HepG2 (cell line): Measurements from ENCODE around the gene COG5. TPM values are rescaled to one million over a fixed set of nuclear protein-coding genes. Genes with fewer than 3 reads are reported as not detected.
A peak's percentile ranks its signal among the peaks of the same experiment; 100 is the strongest.

Experiments used
- ATAC-seq: fragments of 200-7000 bp; cut with Tn5 transposase; 3 replicates; pipeline ENCODE4 v1.9.1; 2020; ENCODE audit warnings: mild to moderate bottlenecking, moderate library complexity
- BruUV-seq: library from RNA; stranded (reverse); fragments of 400-500 nt; replicated peaks from 2 replicates; lab custom pipeline; 2021; lab: Mats Ljungman, UMichigan
- CTCF ChIA-PET: fragments of 300-600 bp; formaldehyde crosslinking; extraction: SDS; loops from one replicate; lab custom pipeline; 2021; ENCODE audit warnings: low total read pairs, inconsistent platforms, low intra/inter-chr PET ratio; lab: Yijun Ruan, JAX
- POLR2A ChIA-PET: fragments of 350-600 bp; sonication (Branson Sonifier 250); formaldehyde crosslinking; loops from one replicate; lab custom pipeline; 2020; ENCODE audit warnings: antibody characterized with exemption, inconsistent platforms; lab: Yijun Ruan, JAX
- DNase-seq: peaks from one replicate; pipeline ENCODE4 v3.0.0-alpha.2; 2015; ENCODE audit warnings: low spot score
- FAIRE-seq: peaks from 3 replicates; lab custom pipeline; 2011; peaks lifted over from hg19 to GRCh38; lab: Jason Lieb, UNC
- H2AFZ ChIP-seq: one replicate; pipeline ENCODE4 v1.6.1; 2011; ENCODE audit warnings: low read length, inconsistent platforms
- H3K27ac ChIP-seq: fragments of 300-600 bp; 3 replicates; pipeline ENCODE4 v1.8.0; 2011; ENCODE audit warnings: mixed run types, mild to moderate bottlenecking, mixed read lengths, low read length, inconsistent platforms; ENCODE audit not compliant: insufficient read depth; ENCODE audit errors: extremely low read length
- H3K27me3 ChIP-seq, 2 experiments: fragments of 200-600 bp in 1 of 2; 2 replicates in 1 of 2; 3 replicates in 1 of 2; pipeline versions ENCODE4 v1.6.0 to v1.8.0; 2011; ENCODE audit warnings: low read length in 2 of 2, mild to moderate bottlenecking in 2 of 2, moderate library complexity in 2 of 2, inconsistent platforms in 1 of 2; ENCODE audit not compliant: insufficient read depth in 2 of 2, control insufficient read depth in 1 of 2
- H3K36me3 ChIP-seq, 2 experiments: fragments of 200-600 bp in 1 of 2; replicated peaks in 1 of 2; 2 replicates in 1 of 2; 3 replicates in 1 of 2; pipeline versions ENCODE4 v1.5.1 to v1.8.0; 2011; ENCODE audit warnings: low read length in 2 of 2, inconsistent platforms in 1 of 2; ENCODE audit not compliant: insufficient read depth in 2 of 2, control insufficient read depth in 1 of 2
- H3K4me1 ChIP-seq: 2 replicates; pipeline ENCODE4 v1.5.1; 2012; ENCODE audit warnings: low read length, inconsistent platforms; ENCODE audit not compliant: insufficient read depth
- H3K4me2 ChIP-seq: 2 replicates; pipeline ENCODE4 v1.6.0; 2011; ENCODE audit warnings: low read depth, low read length, inconsistent platforms
- H3K4me3 ChIP-seq, 3 experiments: fragments of 200-600 bp in 1 of 3; sonication (generic), shearing (Covaris generic) in 1 of 3; replicated peaks in 1 of 3; 2 replicates each; pipeline ENCODE4 v1.5.1; 2011 to 2016; ENCODE audit warnings: low read length in 3 of 3, inconsistent platforms in 2 of 3, low read depth in 2 of 3, mild to moderate bottlenecking in 2 of 3, control low read depth in 1 of 3, mixed read lengths in 1 of 3; ENCODE audit not compliant: insufficient read depth in 1 of 3
- H3K79me2 ChIP-seq: one replicate; pipeline ENCODE4 v1.6.1; 2011; ENCODE audit warnings: low read length, inconsistent platforms; ENCODE audit not compliant: insufficient read depth
- H3K9ac ChIP-seq: 2 replicates; pipeline ENCODE4 v1.6.0; 2011; ENCODE audit warnings: mild to moderate bottlenecking, low read depth, low read length, inconsistent platforms; ENCODE audit not compliant: insufficient read depth
- H3K9me3 ChIP-seq: 2 replicates; pipeline ENCODE4 v1.5.1; 2012; ENCODE audit warnings: mild to moderate bottlenecking, low read length
- H4K20me1 ChIP-seq: 2 replicates; pipeline ENCODE4 v1.6.0; 2011; ENCODE audit warnings: inconsistent platforms, mild to moderate bottlenecking, low read length, moderate library complexity; ENCODE audit not compliant: insufficient read depth
- CENPT ChIP-seq: sonication (generic); formaldehyde crosslinking; IDR thresholded peaks from 2 replicates; pipeline ENCODE4 v1.8.0; 2022; ENCODE audit warnings: low read depth, mild to moderate bottlenecking, moderate library complexity, missing genetic modification reagents
- DPF2 ChIP-seq: sonication (generic); formaldehyde crosslinking; IDR thresholded peaks from 2 replicates; pipeline ENCODE4 v1.4.0; 2020; ENCODE audit warnings: mild to moderate bottlenecking, low read depth, missing genetic modification reagents, borderline replicate concordance
- EHMT2 ChIP-seq: fragments of 200-600 bp; sonication (generic); IDR thresholded peaks from 2 replicates; pipeline ENCODE4 v1.7.0; 2017; ENCODE audit warnings: antibody characterized with exemption, low read depth, low read length, borderline replicate concordance
- MED13 ChIP-seq: sonication (generic); formaldehyde crosslinking; IDR thresholded peaks from 2 replicates; pipeline ENCODE4 v1.5.0; 2020; ENCODE audit warnings: missing genetic modification reagents
- PHF21A ChIP-seq: sonication (generic); formaldehyde crosslinking; IDR thresholded peaks from 2 replicates; pipeline ENCODE4 v1.5.0; 2020; ENCODE audit warnings: mild to moderate bottlenecking, missing genetic modification reagents
- PPARG ChIP-seq: conservative IDR thresholded peaks from 2 replicates; pipeline ENCODE4 v1.6.1; 2016; ENCODE audit warnings: missing biosample characterization, missing genetic modification reagents
- ZNF260 ChIP-seq: sonication (generic); formaldehyde crosslinking; IDR thresholded peaks from 2 replicates; pipeline ENCODE4 v1.4.0; 2020; ENCODE audit warnings: missing genetic modification reagents, low read depth, mild to moderate bottlenecking, borderline replicate concordance
- in situ Hi-C: cut with HindIII; loops from 2 replicates; pipeline ENCODE4 v1.10.0; 2017; ENCODE audit warnings: low pct_unique_long_range_greater_than_20kb; ENCODE audit not compliant: extremely low pct_ligation_motif_present
- intact Hi-C: fragments of 100-400 bp; cut with micrococcal nuclease; formaldehyde crosslinking; loops from one replicate; pipeline ENCODE4 v1.10.0; 2022; ENCODE audit not compliant: unreplicated experiment
- polyA plus RNA-seq, 8 experiments: library from polyadenylated mRNA; depleted of rRNA in 3 of 8; stranded (reverse) in 7 of 8; unstranded in 1 of 8; fragments of >200 nt; fragmentation: Illumina TruSeq in 4 of 8; extraction: Trizol in 4 of 8; gene quantifications; 2 replicates each; pipeline versions ENCODE4 v1.2.1 to v1.2.3, GENCODE V29; 2011 to 2016; ENCODE audit warnings: low read depth in 4 of 8, missing spikeins in 1 of 8, mixed read lengths in 1 of 8; ENCODE audit not compliant: insufficient read depth in 1 of 8
- total RNA-seq, 5 experiments: library from RNA; depleted of rRNA; stranded (reverse); fragments of >200 nt; fragmentation: Illumina TruSeq; extraction: Trizol; gene quantifications; 2 replicates each; pipeline ENCODE4 v1.2.3, GENCODE V29; 2016; ENCODE audit warnings: low read depth in 1 of 5
- TF ChIP-seq, protein P1 (sequence below), 2 experiments: sonication (generic) in 1 of 2; formaldehyde crosslinking in 1 of 2; IDR thresholded peaks; 2 replicates each; pipeline versions ENCODE4 v1.4.0 to v1.6.1; 2016 to 2020; ENCODE audit warnings: borderline replicate concordance in 1 of 2, low read depth in 1 of 2, mild to moderate bottlenecking in 1 of 2, missing genetic modification reagents in 1 of 2

COG5 gene
- total and polyA plus RNA-seq, 2 of the 13 experiments (the other 11 are each of a cell fraction or from before 2014, with no cell fraction given) = 20.4 to 31.3 TPM

GRCh38 chr7:107408349-107408748 lies 155.4 kb downstream of the COG5 start:
- DNase-seq (no peak), FAIRE-seq (no peak)
- H3K79me2 ChIP-seq = no peaks in the 10 kb centered on the region
- ChIA-PET CTCF (no interaction called here), POLR2A (no interaction called here)
- no peaks in the 10 kb centered on the region for H4K20me1 ChIP-seq
- H3K9me3 ChIP-seq = no peaks in the 10 kb centered on the region
- no peak overlapping the region for H3K4me2 ChIP-seq
- H3K4me3 ChIP-seq = no peak overlapping the region
- no peak for TF ChIP-seq PHF21A (CRISPR knock-in tag)
- no peak for TF ChIP-seq CENPT
- no peak for TF ChIP-seq PPARG
- TF ChIP-seq, protein P1, sequence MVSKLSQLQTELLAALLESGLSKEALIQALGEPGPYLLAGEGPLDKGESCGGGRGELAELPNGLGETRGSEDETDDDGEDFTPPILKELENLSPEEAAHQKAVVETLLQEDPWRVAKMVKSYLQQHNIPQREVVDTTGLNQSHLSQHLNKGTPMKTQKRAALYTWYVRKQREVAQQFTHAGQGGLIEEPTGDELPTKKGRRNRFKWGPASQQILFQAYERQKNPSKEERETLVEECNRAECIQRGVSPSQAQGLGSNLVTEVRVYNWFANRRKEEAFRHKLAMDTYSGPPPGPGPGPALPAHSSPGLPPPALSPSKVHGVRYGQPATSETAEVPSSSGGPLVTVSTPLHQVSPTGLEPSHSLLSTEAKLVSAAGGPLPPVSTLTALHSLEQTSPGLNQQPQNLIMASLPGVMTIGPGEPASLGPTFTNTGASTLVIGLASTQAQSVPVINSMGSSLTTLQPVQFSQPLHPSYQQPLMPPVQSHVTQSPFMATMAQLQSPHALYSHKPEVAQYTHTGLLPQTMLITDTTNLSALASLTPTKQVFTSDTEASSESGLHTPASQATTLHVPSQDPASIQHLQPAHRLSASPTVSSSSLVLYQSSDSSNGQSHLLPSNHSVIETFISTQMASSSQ (IDR thresholded peaks at IDR 0.05; ENCODE audit: low read depth) = no peak
- TF ChIP-seq, protein P1 (CRISPR knock-in tag; IDR thresholded peaks at IDR 0.05; ENCODE audit: borderline replicate concordance) = no peak
- TF ChIP-seq DPF2 = no peak
- no peak for TF ChIP-seq ZNF260
- no peak for TF ChIP-seq EHMT2
- no peak for TF ChIP-seq MED13 (CRISPR knock-in tag)
- TF ChIP-seq, all 625 proteins: peak for 0
- Histone ChIP-seq H2AFZ (no peak overlapping the region), H3K9ac (no peak overlapping the region), H3K36me3 (peaks cover 0 to 18% of the 10 kb centered on the region in 2 experiments; a peak in 3 of 5 replicates), H3K27ac (no peak overlapping the region), H3K4me1 (peaks cover 4% of the 10 kb centered on the region), H3K27me3 (no peaks in the 10 kb centered on the region)
- in situ Hi-C loops (no loop called here), intact Hi-C loops (no loop called here)
- BruUV-seq = TSS peak; percentile 19
- ATAC-seq = no peak
